HepG2 (cell line): ENCODE results near the gene KCNIP3. TPM values are rescaled to one million over a fixed set of nuclear protein-coding genes. Genes with fewer than 3 reads are reported as not detected.

ENCODE experiments used
- ATF6 ChIP-seq: sonication (generic); formaldehyde crosslinking; conservative IDR thresholded peaks from 2 replicates; pipeline ENCODE4 v1.4.0; 2020; ENCODE audit warnings: missing genetic modification reagents
- KIAA2018 ChIP-seq: sonication (generic); formaldehyde crosslinking; IDR thresholded peaks from 2 replicates; pipeline ENCODE4 v1.5.0; 2020; ENCODE audit warnings: mild to moderate bottlenecking, missing genetic modification reagents, borderline replicate concordance
- NR2C2 ChIP-seq: sonication (generic); formaldehyde crosslinking; IDR thresholded peaks from 2 replicates; pipeline ENCODE4 v1.4.0; 2020; ENCODE audit warnings: missing genetic modification reagents, mild to moderate bottlenecking, moderate library complexity, borderline replicate concordance
- PITX1 ChIP-seq: sonication (generic); formaldehyde crosslinking; IDR thresholded peaks from 2 replicates; pipeline ENCODE4 v1.5.1; 2020; ENCODE audit warnings: mild to moderate bottlenecking, missing genetic modification reagents
- REL ChIP-seq: sonication (generic); formaldehyde crosslinking; conservative IDR thresholded peaks from 2 replicates; pipeline ENCODE4 v1.8.0; 2022; ENCODE audit warnings: mild to moderate bottlenecking, missing genetic modification reagents, moderate library complexity
- SKIL ChIP-seq: sonication (generic); formaldehyde crosslinking; IDR thresholded peaks from 2 replicates; pipeline ENCODE4 v1.8.0; 2022; ENCODE audit warnings: missing genetic modification reagents, mild to moderate bottlenecking, moderate library complexity, borderline replicate concordance
- SNAPC2 ChIP-seq: sonication (generic); formaldehyde crosslinking; IDR thresholded peaks from 2 replicates; pipeline ENCODE4 v1.8.1; 2022; ENCODE audit warnings: mild to moderate bottlenecking, missing genetic modification reagents
- polyA plus RNA-seq, 8 experiments: library from polyadenylated mRNA; depleted of rRNA in 3 of 8; stranded (reverse) in 7 of 8; unstranded in 1 of 8; fragments of >200 nt; fragmentation: Illumina TruSeq in 4 of 8; extraction: Trizol in 4 of 8; gene quantifications; 2 replicates each; pipeline versions ENCODE4 v1.2.1 to v1.2.3, GENCODE V29; 2011 to 2016; ENCODE audit warnings: low read depth in 4 of 8, missing spikeins in 1 of 8, mixed read lengths in 1 of 8; ENCODE audit not compliant: insufficient read depth in 1 of 8
- total RNA-seq, 5 experiments: library from RNA; depleted of rRNA; stranded (reverse); fragments of >200 nt; fragmentation: Illumina TruSeq; extraction: Trizol; gene quantifications; 2 replicates each; pipeline ENCODE4 v1.2.3, GENCODE V29; 2016; ENCODE audit warnings: low read depth in 1 of 5

The KCNIP3 gene
- total and polyA plus RNA-seq, 2 of the 13 experiments (the other 11 are each of a cell fraction or from before 2014, with no cell fraction given) = not detected

GRCh38 chr2:95330794-95331338 lies 33.7 kb downstream of the KCNIP3 start (continued):
- TF ChIP-seq KIAA2018 (CRISPR knock-in tag) (no peak), ATF6 (no peak), NR2C2 (CRISPR knock-in tag) (no peak), SNAPC2 (no peak), REL (CRISPR knock-in tag) (no peak), SKIL (CRISPR knock-in tag) (no peak), PITX1 (CRISPR knock-in tag) (no peak)
